Choroid plexus epithelial cell (primary cell): ENCODE data around the gene LRWD1.
A peak's percentile ranks its signal among the peaks of the same experiment; 100 is the strongest.

Experiments
- DNase-seq: peaks from one replicate; pipeline ENCODE4 v3.0.0-alpha.2; 2010; ENCODE audit warnings: low read depth
- H3K4me3 ChIP-seq: 2 replicates; pipeline ENCODE4 v1.5.1; 2011; ENCODE audit warnings: low read depth, mild to moderate bottlenecking, control low read depth, low read length, moderate library complexity
- TF ChIP-seq, protein P1 (sequence below): conservative IDR thresholded peaks from 2 replicates; pipeline ENCODE4 v1.5.1; 2011; ENCODE audit warnings: low read depth, mild to moderate bottlenecking, control low read depth, inconsistent platforms, low read length, moderate library complexity

The LRWD1 gene

DNA sequence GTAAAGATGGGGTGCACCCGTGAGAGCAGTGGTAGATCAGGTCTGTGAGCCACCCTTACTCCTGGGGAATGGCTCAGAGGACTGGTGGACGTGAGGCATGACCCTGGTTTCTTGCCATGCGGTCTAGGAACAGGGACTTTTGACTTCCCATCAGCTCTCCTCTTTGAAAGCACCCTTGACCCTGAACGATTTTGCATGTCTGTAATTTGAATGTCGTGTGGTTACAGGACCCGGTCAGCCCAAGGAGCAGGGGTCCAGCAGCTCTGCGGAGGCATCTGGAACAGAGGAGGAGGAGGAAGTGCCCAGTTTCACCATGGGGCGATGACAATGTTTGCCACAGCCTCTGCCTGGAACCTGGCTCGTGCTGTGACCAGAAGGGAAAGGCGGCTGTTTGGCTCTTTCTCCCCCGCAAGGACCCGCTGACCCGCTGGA lies 40.0 kb upstream of the LRWD1 start:
- H3K4me3 ChIP-seq: no peak overlapping the region
- no peak for DNase-seq
- TF ChIP-seq, protein P1, sequence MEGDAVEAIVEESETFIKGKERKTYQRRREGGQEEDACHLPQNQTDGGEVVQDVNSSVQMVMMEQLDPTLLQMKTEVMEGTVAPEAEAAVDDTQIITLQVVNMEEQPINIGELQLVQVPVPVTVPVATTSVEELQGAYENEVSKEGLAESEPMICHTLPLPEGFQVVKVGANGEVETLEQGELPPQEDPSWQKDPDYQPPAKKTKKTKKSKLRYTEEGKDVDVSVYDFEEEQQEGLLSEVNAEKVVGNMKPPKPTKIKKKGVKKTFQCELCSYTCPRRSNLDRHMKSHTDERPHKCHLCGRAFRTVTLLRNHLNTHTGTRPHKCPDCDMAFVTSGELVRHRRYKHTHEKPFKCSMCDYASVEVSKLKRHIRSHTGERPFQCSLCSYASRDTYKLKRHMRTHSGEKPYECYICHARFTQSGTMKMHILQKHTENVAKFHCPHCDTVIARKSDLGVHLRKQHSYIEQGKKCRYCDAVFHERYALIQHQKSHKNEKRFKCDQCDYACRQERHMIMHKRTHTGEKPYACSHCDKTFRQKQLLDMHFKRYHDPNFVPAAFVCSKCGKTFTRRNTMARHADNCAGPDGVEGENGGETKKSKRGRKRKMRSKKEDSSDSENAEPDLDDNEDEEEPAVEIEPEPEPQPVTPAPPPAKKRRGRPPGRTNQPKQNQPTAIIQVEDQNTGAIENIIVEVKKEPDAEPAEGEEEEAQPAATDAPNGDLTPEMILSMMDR: no peak

DNA sequence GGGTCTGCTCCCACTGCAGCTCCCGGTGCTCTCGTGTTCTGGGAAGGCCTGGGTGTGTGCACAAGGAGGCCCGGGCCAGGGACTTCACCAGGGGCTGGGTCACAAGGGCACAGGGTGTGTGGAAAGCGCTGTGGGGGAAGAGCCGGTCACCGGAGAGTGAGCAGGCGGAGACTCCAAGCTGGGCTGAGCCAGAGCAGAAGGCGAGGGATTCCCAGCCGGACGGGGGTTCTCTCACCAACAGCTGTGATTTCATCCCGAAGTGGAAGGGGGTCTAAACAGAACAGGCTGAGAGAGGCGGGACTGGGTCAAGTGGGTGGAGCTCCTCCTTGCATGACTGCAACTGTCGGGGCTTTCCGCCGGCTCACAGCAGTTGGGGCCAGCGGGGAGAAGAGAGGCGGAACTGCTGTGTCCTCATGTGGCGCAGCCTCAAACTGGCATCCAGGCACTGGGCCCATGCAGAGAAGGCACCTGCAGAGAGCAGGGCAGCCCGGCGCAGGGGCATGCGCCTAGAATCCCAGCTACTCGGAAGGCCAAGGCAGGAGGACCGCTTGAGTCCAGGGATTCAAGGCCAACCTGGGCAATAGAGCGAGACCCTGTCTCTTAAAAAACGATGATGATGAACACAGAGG lies 39.0 kb upstream of the LRWD1 start:
- TF ChIP-seq, protein P1: no peak
- no peak overlapping the region for H3K4me3 ChIP-seq
- peak; percentile 38 for DNase-seq

DNA sequence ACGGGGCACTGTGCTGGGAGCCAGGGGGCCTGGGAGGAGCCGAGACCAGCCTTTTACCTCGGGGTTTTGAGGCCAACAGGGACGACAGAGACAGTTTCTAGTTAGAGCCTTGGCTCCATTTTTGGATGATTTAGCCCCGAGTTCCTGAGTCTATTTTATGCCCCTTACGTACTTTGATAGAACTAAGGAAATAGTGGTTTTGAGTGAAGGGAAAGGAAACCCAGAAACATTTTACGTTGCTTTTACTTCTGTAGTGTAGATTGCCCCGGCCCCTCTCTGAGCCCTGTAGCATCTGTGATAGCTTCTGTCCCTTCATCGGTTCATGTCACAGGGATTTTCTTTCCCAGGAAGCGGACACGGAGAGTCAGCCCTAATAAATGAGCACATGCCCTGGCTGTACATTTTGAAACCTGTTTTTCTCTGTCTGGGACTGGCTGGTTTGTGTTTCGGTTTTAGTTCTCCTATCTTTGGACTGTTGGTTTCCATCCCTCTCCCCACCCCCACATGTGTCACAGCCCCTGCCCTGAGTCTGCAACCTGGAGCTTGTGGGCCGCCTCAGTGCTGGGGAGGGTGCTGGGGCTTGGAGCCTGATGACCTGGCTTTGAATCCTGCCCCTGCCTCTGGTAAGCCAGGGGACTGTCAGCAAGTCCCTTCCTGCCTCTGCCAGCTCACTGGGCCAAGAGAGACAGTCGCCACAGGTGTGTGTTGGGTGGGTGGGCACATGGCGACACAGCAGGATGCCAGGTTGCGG lies 38.3 kb upstream of the LRWD1 start:
- DNase-seq: no peak
- TF ChIP-seq, protein P1: no peak

DNA sequence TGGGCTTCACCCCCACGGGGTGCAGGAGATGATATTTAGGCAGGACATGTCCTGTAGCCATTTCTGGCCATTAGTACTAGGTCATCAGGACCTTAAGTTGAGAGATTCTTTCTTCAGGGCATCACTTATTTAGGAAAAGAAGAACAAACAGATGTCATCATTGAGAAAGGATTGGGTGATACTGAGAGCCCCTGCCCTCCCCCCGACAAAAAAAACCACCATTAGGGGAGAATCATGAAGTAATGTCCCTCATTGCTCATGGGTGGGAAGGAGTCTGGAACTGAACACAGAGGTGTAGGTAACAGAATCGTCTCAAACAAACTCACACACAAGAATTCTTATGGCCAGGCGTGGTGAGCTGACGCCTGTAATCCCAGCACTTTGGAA lies 37.8 kb upstream of the LRWD1 start:
- TF ChIP-seq, protein P1: no peak
- DNase-seq: no peak
- H3K4me3 ChIP-seq: no peak overlapping the region

More for the DNA sequence above, 38.3 kb upstream of the LRWD1 start:
- no peak overlapping the region for H3K4me3 ChIP-seq

DNA sequence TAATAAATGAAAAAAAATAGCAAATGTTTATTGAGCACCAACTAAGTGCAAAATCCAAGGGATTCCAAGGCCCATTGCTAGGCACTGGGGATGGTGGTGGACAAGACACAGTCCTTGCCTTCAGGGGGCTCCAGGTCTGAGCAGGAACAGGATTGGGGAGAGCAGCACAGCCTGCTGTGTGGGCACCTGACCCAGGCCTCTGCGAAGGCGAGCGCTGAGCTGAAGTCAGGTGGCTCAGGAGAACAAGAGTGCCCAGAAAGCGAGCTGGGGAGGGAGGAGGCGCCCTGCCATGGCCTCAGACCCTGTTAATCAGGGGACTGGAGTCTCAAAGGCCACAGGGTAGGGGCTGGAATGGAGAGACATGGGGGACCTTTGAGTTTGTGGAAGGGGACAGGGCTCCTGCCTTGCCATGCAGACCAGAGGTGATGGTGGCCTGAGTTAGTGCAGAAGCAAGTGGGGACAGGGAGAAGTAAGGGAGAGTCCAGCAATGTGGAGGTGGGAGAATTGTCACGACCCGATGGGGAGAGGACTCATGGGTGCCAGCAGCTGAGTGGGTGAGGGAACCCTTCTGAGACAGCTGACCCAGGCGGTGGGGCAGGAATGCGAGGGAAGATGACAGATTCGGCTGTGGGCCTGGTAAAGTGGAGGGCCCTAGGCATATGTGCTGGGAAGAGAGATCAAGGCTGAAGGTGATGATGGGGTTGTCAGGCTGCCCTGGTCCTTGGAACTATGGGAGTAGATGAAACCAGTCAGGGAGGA lies 35.5 kb upstream of the LRWD1 start:
- DNase-seq: no peak
- no peak overlapping the region for H3K4me3 ChIP-seq
- TF ChIP-seq, protein P1: no peak

DNA sequence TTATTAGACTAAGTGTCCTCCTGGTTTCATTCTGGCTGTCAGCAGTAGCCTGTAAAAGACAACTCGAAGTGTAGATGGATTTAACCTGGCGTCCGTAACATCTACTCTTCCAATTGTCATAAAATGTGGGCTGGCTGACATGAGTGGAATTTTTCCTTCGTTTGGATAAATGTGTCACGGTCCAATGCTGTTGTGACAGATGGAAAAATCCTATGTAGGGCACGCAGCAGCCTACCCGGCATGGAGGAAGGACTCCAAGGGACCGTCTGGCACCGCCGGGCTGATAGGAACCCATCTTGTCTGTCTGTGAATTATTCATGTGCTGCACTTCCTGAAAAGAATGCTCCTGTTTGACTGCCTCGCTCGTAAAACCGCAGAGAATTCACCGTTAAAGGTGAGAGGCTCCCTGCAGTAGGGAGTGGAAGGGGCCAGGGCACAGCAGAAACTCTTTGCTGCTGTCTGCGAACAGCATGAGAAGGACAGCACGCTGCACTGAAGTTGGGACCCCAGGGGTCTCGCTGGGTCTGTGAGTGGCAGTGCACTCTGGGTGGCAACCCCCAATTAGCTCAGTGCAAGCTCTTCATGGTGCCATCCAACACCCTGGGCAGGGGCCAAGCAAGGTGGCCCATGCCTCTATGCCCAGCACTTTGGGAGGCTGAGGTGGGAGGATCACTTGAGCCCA lies 33.0 kb upstream of the LRWD1 start:
- no peak overlapping the region for H3K4me3 ChIP-seq
- no peak for DNase-seq
- TF ChIP-seq, protein P1: no peak
